ENCODE results near the gene POLG.

POLG gene

GRCh38 chr15:89370120-89370977 is 35.7 kb upstream of the POLG start:
- DNase-seq: no peak

- DNase-seq: no peak
Observed at GRCh38 chr15:89369341-89369947, 34.8 kb upstream of the POLG start.

- no peak for DNase-seq
Observed at GRCh38 chr15:89368566-89369223, 34.1 kb upstream of the POLG start.

- DNase-seq: no peak
Observed at GRCh38 chr15:89367485-89368451, 33.1 kb upstream of the POLG start.

- DNase-seq: no peak
Observed at GRCh38 chr15:89366656-89367393, 32.2 kb upstream of the POLG start.

GRCh38 chr15:89365462-89366065 is 30.9 kb upstream of the POLG start:
- no peak for DNase-seq

GRCh38 chr15:89364741-89365450 is 30.3 kb upstream of the POLG start:
- DNase-seq: no peak

GRCh38 chr15:89364341-89364740 is 29.7 kb upstream of the POLG start:
- no peak for DNase-seq

- DNase-seq: no peak
Observed at GRCh38 chr15:89363770-89364169, 29.1 kb upstream of the POLG start.

GRCh38 chr15:89363133-89363532 is 28.5 kb upstream of the POLG start:
- no peak for DNase-seq

- no peak for DNase-seq
Observed at GRCh38 chr15:89362203-89363101, 27.8 kb upstream of the POLG start.

- DNase-seq: peak; percentile 77
Observed at GRCh38 chr15:89361451-89362202, 27.0 kb upstream of the POLG start.

GRCh38 chr15:89360294-89360971 is 25.8 kb upstream of the POLG start:
- no peak for DNase-seq

- no peak for DNase-seq
Observed at GRCh38 chr15:89359471-89360293, 25.1 kb upstream of the POLG start.

- DNase-seq: peak; percentile 89
Observed at GRCh38 chr15:89358755-89359439, 24.3 kb upstream of the POLG start.

GRCh38 chr15:89358435-89358754 is 23.8 kb upstream of the POLG start:
- no peak for DNase-seq

Data from stimulated activated CD8-positive, alpha-beta memory T cell treated with anti-CD3 and anti-CD28 coated beads, Interleukin-4, amount 100 ng/mL, for 48 hours (primary cell).